Cardiac fibroblast (primary cell): ENCODE results near the gene DNAH17.

Experiments used
- DNase-seq, 2 donors: peaks; one replicate each; pipeline versions ENCODE4 v3.0.0 to v3.0.0-alpha.2; 2010; ENCODE audit warnings: low read depth in 2 of 2
- H3K4me3 ChIP-seq, 2 donors: replicated peaks in 1 of 2; 1 replicate in 1 of 2; 2 replicates in 1 of 2; pipeline ENCODE4 v1.5.1; 2011; ENCODE audit warnings: low read depth in 2 of 2, low read length in 2 of 2, mild to moderate bottlenecking in 2 of 2, moderate library complexity in 1 of 2
- TF ChIP-seq, protein P1 (sequence below): IDR thresholded peaks from one replicate; pipeline ENCODE4 v1.5.1; 2011; ENCODE audit warnings: low read depth, mild to moderate bottlenecking, low read length, inconsistent platforms

DNAH17 gene

DNA sequence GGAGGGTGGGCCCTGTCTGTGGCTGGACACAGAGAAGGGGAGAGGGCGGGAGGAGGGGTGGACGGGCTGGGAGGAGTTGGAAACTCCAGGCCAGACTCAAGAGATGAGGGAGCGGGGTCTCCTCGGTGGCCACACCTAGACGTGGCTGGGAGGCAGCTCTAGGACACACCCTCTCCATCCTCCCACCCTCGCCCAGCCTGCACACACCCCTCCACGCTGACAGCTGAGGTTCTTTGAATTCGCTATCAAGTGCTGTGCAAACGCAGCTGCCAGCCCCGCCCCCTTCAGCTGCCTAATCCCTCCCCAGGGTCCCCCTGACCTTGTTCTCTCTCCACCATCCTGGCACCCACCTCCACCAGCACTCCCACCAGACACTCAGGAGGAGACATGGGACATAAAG, 48.7 kb downstream of the DNAH17 start:
- no peak for DNase-seq
- TF ChIP-seq, protein P1, sequence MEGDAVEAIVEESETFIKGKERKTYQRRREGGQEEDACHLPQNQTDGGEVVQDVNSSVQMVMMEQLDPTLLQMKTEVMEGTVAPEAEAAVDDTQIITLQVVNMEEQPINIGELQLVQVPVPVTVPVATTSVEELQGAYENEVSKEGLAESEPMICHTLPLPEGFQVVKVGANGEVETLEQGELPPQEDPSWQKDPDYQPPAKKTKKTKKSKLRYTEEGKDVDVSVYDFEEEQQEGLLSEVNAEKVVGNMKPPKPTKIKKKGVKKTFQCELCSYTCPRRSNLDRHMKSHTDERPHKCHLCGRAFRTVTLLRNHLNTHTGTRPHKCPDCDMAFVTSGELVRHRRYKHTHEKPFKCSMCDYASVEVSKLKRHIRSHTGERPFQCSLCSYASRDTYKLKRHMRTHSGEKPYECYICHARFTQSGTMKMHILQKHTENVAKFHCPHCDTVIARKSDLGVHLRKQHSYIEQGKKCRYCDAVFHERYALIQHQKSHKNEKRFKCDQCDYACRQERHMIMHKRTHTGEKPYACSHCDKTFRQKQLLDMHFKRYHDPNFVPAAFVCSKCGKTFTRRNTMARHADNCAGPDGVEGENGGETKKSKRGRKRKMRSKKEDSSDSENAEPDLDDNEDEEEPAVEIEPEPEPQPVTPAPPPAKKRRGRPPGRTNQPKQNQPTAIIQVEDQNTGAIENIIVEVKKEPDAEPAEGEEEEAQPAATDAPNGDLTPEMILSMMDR, result no peak

GRCh38 chr17:78527345-78527744, 49.9 kb downstream of the DNAH17 start:
- H3K4me3 ChIP-seq, result no peak overlapping the region
- TF ChIP-seq, protein P1, result no peak
- no peak for DNase-seq

More for the DNA sequence above, 48.7 kb downstream of the DNAH17 start:
- H3K4me3 ChIP-seq, result no peak overlapping the region

- TF ChIP-seq, protein P1, result no peak
- H3K4me3 ChIP-seq, result no peak overlapping the region
- DNase-seq, result no peak
Measured at GRCh38 chr17:78526231-78527025, 50.8 kb downstream of the DNAH17 start.

DNA sequence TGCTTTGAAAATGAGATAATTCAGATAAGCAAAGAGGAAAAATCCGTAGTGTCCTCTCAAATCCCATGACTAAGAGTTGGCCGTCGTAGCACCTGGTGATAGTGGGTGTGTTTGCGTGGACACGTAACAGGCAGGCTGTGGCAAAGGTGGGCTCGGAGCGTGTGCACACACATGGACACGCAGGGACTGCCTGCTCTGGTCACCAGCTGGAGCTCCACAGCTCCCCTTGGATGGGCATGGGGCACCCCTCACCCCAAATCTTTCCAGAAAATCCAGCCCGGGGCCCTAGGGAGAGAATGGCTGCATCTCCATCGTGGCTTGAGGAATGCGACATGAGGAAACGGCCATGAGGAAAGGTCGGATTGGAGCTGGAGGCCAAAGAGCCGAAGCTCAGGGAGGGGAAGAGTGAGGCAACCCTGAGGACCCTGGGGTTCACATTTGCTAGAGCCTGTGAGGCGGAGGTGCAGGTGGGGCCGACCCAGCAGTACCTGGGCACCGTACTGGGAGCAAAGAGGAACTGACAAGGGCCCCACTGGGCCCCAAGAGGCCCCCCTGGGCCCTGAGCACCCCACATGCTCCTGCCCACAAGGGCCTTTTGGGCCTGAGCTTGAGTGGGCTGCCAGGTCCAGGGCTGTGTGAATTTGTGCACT, 51.6 kb downstream of the DNAH17 start:
- TF ChIP-seq, protein P1, result no peak
- no peak overlapping the region for H3K4me3 ChIP-seq
- DNase-seq, result no peak

DNA sequence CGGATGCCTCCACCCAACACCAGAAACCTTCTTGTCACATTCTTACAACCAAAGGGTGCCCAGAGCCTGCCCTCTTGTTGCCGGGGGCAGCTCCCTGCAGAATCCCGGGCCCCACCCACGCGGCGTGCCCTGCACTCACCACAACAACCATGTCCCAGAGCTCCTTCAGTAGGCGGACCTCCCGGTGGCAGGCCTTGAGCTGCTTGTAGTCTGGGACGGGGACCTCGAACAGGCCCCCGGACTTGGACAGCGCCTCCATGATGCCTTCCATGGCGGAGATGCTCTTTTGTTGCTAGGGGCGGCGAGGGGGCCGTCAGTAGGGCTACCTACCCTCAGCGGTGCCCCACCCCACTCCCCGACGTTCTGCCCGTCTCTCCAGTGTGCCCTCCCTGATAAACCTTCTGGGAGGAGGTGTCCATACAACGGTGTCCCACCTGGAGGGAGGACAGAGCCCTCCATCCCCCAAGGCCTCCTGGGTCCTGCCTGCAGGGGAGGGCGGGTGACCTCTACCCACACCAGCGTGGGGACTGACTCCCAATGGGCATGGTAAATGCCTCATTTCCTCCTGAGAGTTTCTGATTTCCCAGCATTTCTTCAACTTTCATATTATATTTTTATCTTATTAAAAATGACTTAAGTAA, 52.2 kb downstream of the DNAH17 start:
- TF ChIP-seq, protein P1, result no peak
- no peak overlapping the region for H3K4me3 ChIP-seq
- DNase-seq, result no peak

DNA sequence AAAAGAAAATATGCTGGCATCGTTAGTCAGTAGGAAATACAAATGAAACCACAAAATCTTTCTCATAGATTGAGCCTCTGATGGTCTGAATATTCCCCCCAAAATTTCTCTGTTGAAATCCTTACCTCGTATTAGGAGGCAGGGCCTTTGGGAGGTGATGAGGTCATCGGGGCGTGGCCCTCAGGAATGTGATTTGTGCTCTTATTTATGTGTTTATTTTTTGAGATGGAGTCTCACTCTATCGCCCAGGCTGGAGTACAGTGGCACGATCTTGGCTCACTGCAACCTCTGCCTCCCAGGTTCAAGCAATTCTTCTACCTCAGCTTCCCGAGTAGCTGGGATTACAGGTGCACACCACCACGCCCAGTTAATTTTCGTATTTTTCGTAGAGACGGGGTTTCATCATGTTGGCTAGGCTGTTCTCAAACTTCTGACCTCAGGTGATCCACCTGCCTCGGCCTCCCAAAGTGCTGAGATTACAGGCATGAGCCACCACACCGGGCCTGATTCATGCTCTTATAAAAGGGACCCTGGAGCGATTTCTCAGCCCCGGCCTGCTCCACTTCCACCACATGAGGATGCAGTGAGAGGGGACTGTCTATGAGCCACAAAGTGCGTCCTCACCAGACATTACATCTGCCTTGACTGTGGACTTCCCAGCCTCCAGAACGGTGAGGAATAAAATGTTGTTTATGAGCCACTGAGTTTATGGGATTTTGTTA, 53.1 kb downstream of the DNAH17 start:
- DNase-seq, result peak in 1 of 2 donors; percentile 15
- no peak overlapping the region for H3K4me3 ChIP-seq
- TF ChIP-seq, protein P1, result no peak
